Activated CD4-positive, alpha-beta T cell treated with anti-CD3 and anti-CD28 coated beads, Interleukin-2, Interleukin-6, amounts not matched to agents 100 ng/mL and 50 ng/mL, durations not matched to agents 16 hours and 8 hours (primary cell): ENCODE results near the gene TRIP10.
"Not testable (repeated sequence)": the region's sequence is repeated elsewhere in the genome, so short reads cannot be mapped to it uniquely, and the experiment has no call there.

Experiments used
- DNase-seq: peaks from one replicate; pipeline ENCODE4 v3.0.0-alpha.2; 2020

TRIP10 gene

DNA sequence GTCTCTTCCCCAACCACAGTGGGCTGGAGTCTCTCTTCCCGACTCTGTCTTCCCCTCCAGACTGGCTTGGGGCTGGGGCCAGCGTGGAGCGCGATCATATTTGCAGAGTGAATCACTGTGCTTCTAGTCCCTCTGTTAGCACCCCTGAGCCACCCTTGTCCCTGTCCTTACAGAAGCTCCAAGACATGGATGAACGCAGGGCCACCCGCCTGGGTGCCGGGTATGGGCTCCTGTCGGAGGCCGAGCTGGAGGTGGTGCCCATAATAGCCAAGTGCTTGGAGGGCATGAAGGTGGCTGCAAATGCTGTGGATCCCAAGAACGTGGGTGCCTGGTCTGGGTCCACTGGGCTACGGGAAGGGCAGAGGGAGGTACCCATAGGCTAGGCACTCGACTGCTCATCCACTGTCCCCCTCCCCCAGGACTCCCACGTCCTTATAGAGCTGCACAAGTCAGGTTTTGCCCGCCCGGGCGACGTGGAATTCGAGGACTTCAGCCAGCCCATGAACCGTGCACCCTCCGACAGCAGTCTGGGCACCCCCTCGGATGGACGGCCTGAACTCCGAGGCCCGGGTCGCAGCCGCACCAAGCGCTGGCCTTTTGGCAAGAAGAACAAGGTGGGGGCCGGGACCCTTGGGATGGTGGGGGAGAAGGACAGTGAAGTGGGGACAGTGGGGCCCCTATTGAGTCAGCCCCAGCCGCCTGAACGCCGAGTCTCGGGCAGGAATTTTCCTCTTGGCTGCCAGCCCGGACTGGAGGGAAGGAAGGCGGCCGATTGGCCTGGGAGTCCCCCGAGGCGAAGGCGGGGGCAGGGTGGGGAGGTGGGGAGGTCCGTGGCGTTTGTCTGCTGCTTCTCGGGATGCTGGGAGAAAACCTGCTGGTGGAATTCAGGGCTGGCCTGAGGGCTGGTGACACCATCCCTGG is 5.2 kb downstream of the TRIP10 start:
- no peak for DNase-seq

DNA sequence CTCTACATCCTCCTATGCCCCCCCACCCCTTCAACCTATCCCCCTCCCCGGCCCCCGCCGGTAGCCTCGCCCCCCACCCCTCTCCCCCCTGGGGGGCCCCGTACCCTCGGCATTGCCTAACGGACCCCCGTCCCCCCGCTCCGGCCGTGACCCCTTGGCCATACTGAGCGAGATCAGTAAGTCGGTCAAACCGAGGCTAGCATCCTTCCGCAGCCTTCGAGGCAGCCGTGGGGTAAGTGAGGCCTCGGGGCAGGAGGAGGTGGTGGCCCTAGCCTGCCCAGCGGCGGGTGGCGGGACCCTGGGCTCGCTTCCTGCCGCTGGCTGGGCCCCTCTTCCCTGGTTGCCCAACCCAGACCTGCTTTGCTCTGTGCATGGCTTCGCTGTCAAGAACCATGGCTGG is 6.5 kb downstream of the TRIP10 start:
- no peak for DNase-seq

DNA sequence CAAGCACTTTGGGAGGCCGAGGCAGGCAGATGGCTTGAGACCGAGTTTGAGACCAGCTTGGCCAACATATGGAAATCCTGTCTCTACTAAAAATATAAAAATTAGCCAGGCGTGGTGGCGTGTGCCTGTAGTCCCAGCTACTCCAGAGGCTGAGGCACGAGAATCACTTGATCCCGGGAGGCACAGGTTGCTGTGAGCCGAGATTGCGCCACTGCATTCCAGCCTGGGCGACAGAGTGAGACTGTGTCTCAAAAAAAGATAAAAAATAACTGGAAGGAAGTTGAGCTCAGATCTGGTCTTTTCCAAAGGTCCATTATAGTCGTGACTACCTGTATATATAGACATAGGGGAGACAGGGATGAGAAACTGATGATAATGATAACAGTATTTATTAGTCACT is 9.1 kb downstream of the TRIP10 start:
- DNase-seq, result not testable (repeated sequence)

DNA sequence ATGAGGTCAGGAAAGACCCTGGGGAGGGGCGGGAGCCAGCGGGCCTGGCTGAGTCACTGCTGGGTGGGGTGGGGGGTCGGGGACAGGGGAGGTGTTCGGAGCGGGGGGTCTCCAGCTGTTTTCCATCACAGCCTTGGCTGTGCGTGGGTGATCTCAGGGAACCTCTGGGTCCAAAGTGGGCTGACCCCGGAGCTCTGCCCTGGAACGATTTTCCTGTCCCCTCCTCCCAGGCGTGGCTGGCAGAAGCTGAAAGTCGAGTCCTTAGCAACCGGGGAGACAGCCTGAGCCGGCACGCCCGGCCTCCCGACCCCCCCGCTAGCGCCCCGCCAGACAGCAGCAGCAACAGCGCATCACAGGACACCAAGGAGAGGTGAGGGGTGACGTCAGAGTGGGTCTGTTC is 10.6 kb downstream of the TRIP10 start:
- DNase-seq, result no peak

DNA sequence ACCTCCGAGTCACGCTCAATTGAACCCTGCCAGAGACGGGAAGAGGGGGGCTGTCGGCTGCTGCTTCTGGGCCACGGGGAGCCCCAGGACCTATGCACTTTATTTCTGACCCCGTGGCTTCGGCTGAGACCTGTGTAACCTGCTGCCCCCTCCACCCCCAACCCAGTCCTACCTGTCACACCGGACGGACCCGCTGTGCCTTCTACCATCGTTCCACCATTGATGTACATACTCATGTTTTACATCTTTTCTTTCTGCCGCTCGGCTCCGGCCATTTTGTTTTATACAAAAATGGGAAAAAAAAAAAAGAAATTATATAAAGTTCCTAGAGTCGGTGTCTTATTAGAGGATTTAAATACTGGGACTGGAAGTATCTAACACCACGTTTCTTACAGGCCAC is 11.7 kb downstream of the TRIP10 start:
- no peak for DNase-seq

DNA sequence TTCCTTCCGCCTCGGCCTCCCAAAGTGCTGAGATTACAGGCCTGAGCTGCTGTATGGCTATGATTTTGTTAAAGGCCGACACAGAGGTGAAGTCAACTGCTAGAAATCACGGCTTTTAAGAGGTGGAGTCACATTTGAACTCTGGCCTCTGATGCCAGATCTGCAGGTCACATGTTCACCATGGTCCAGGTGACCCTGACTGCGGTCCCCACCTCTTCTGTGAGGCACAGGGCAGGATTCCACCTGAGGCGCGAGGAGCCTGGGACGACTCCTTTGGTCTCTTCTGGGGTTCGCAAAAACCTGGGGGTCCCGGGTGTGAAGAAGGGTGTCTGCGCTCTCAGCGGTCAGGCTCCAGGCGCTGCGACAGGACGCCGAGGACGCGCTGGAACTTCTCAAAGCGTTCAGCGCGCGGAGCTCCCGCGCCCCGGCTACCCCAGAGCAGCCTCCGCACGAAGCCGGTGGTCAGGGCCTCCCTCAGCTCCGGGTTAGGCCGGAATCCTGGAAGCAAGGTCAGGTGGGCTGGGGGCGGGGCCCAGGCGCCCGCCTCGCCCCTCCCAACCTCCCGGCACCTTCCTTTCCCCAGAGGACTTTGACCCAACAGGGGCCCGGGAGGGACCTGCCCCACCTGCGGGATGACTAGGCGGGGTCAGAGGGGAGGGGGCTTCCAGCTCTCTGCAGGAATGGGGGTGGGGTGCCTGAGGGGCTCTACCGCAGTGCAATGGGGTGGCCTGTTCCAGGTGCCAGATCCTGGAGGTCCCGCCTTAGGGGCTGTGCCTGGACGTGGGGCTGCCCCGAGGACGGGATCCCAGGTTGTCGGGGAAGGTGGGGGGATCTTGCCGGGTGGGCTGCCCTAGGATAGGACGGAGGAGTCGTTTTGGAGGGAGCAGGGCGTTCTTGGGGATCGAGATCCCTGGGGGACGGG is 13.0 kb downstream of the TRIP10 start:
- DNase-seq, result no peak

DNA sequence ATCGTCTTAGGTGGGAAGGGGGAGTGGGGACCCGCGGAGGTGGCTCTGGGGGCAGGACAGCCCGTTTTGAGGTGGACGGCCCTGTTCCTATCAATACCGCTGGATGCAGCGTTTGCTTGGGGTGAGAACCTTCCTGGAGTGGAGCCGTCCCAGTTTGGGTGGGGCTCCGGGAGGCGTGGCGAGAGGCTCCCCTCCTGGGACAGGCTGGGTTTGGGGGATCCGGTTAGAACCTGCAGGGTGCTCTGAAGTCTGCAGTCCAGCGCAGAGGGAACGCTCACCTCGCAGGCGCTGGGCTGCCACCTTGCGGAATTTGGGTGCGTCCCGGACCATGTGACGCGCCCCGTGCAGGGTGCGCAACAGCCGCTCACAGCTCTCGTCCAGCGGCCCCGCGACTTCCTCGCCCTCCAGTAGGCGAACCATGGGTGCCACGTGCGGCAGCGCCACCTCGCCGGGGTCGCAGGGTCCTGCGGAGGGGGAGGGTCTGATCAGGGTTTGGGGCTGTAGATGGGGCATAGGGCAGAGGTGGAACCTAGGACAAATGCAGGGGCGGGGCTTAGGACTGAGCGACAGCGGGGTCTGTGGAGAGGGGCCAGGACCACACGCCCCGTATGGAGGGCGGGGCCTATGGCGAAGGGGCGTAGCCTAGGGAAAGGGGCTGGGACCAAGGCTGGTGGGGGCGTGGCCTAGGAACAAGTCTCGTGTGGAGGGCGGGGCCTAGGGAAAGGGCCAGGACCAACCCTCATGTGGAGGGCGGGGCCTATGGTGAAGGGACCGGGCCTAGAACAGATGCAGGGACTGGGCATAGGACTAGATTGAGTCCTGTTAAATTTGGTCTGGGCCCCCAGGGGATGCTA is 13.9 kb downstream of the TRIP10 start:
- peak; percentile 91 for DNase-seq

DNA sequence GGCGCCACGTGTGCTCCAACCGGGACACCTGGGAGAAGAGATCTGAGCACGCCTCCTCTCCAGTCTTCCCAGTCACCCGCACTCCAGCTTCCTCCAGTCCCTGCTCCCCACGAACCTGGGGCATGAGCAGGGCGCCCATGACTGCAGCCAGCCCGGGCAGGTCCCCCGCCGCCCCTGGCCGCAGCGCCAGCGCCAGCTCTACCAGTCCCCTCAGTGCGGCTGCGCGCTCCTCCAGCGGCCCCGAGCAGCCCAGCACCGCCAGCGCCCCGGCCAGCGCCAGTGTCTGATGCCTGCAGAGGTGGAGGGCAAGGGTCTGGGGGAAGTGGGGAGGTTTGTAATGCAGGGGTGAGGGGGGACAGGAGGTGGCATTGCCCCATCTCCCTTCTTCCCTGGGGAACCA is 14.7 kb downstream of the TRIP10 start:
- no peak for DNase-seq

DNA sequence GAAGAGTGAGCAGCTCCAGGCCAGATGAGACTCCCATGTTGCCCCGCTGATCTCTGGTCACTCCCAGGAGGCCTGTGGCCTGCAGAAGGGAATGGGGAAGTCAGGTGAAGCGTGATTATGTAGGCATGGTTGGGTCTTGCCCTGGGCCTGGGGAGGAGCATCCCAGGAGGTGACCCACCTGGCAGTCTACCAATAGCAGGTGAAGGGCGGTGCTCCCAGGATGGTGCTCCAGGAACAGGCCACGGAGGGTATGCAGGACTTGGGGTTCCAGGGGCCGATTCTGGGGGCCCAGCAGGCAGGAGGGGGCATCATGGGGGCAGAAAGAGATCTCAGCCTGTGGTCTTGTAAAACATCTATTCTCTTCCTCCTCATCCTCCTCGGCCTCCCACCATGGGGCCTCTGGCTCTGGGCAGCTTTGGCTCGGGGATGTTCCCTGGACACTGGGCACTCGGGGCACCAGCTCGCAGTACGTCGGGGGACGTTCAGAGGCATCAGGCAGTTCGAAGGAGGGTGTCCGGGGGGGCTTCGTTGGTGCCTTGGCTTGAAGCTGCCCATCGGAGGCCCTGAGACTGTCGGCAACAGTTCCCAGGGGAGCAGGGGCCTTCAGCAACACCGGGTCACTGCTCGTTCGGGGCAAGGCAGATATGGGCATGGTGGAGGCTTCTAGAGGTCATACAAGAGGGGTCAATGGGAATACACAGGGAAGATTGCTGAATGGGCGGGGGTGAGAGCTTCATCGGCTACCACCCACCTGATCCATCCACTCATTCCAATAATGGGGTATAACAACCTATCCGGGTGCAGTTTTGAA is 15.4 kb downstream of the TRIP10 start:
- no peak for DNase-seq

DNA sequence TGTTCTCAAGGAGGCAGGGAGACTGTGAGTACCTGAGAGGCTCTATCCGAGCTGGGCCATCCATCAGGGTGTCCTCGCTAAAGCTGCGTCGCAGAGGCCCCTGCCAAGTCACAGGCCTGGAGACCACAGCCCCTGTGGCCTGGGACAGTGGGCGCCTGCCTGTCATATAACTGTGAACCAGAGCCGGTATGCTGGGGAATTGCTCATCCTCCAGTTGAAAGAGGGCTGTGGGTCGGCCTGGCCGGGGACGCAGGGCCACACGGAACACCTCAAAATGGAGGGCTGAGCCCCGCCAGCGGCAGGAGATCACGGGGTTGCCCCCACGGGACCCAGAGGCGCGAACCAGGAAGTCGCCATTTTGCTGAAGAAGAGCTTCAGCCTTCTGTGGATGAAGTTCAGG is 21.1 kb downstream of the TRIP10 start:
- no peak for DNase-seq

DNA sequence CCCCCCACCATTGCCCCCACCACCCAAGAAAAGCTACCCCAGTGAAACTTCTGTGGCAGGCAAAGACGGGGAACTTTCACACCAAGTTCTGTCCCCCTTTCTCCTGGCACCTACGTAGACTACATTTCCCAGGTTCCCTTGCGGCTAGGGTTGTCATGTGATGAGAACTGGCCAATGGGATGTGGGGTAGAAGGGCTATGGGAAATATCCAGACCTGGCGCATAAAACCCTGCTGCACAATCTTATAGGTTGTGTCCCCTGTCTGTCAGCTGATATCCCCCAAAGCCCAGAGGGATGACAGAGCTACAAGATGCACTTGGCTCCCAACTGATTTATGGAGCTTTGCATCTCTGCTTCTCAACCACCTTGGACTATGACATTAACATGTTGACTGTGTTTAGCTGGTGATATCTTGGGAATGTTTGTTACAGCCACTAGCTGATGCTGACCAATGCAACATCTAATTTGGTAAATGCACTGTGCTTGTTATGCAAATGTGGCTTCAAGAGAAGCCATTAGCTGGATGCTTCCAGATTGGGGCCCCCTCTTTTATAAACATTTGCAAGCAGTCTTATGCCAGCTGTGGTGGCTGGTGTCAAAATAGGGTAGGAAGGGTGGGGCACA is 21.7 kb downstream of the TRIP10 start:
- peak; percentile 52 for DNase-seq

DNA sequence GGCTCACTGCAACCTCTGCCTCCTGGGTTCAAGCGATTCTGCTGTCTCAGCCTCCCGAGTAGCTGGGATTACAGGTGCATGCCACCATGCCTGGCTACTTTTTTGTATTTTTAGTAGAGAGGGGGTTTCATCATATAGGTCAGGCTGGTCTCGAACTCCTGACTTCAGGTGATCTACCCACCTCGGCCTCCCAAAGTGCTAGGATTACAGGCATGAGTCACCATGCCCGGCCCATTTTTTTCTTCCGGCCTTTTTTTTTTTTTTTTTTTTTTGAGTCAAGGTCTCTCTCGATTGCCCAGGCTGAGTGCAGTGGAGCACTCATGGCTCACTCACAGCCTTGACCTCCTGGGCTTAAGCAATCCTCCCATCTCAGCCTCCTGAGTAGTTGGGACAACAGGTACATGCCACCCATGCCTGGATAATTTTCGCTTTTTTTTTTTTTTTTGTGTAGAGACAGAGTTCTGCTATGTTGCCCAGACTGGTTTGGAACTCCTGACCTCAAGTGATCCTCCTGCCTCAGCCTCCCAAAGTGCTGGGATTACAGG is 22.8 kb downstream of the TRIP10 start:
- not testable (repeated sequence) for DNase-seq

DNA sequence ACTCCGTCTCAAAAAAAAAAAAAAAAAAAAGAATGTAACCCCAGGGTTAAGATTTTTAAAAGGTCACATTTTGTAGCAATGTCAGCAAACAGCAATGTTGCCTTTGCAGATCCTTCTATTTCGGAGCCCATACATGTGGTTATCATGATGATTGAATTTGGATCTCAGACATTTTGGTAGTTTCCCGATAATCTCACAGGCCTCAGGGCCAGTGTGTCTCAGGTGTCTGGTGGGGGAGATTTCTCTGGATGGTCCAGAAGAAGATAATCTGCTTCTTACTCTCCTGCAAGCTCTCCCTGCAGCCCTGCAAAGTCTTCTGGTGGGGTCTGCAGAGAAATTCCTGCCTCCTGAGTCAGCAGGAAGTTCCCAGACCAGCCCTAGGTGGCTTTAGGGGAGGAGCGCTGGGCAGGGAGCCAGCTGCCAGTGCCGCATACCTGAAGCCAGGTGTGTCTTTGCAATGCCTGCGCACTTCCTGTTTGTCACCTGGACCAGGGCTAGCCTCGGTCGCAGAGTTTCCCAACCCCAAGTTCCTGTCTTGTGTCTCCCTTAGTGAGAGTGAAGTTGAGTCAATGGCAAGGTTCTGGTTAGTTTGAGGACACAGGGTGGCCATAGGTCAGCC is 26.4 kb downstream of the TRIP10 start:
- DNase-seq, result no peak

DNA sequence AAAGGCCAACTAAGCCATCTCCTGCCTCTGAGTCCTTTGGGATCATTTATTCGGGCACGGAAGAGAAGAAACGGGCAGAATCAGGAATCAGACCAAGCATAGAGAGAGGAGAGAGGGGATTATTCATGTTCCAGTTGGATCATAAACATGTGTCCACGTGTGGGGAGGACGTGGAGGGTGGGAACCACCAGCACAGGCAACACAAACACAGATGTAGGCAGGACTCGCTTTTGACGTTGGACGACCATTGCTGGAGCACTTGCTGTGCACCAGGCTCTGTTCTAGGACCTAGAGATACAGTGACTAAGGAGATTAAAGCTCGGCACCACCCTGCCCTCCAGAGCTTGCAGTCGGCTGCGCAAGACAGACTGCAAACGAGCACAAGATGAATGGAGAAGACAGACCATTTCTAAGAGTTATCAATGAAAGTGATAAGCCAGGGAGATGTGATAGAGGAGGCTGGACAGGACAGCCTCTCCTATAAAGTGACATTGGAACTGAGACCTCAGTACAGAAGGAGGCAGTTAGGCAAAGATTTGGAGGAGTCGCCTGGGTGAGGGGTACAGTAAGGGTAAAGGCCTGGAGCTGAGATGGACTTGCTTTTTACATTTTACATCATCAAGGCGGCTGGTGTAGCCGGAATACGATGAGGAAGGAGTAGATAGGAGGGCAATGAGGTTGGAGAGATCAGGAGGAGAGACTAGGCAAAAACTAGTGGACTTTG is 27.0 kb downstream of the TRIP10 start:
- no peak for DNase-seq

DNA sequence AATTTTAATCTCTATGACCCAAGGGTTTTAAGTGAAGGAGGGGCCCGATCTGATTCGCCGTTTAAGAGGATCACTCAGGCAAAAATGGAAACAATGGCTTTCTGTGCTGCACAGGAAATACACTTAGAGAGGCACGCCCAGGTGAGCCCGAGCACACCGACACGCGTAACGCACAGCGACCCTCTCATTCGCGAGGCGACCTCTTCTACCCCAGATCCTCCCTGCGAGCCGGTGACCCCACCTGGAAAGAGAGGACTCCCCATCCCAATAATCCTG is 27.5 kb downstream of the TRIP10 start:
- DNase-seq, result no peak

DNA sequence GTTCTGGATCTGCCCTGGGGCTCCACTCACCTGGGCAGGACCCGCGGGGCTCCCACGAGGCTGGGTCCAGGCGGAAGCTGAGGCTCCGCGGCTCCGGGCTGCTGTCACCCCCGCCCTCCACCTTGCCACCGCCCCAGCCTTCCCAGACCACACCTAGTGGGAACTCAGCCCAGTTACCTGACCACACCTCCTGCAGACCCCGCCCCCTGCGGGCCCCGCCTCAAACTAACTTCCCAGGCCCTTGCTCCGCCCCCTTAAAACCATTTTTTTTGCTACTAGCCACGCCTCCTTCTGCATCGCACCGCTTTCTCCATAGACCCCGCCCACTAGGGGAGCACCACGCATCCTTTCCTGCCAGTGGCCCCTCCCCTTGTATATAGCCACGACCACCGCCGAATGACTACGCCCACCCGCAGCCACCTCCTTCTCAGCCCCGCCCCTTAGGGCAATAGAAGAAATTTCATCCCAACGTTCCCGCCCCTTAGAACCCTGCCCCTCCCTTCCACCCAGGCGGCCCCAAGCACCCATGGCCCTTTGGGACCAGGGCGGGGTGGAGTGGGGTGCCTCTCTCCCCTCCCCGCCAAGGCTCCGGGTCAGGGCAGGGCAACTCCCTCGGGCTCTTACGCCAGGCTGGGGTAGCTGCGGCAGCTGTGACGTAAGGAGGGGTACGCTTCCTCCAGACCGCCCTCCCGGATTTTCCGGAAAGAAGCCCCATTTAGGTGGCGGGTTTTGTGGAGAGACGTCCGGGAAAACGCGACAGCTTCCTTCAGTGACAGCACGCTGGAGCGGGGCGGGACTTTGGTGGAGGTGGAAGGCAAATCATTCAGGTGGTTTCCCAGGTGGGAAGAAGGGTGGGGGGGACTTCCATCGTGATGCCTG is 28.1 kb downstream of the TRIP10 start, which contains the start of gene SH2D3A:
Gene SH2D3A (minus strand): TSS at position 79 of the 879 bp plus-strand sequence. CDS start 3,687 bp downstream, outside the sequence.
- DNase-seq, result peak; percentile 97

DNA sequence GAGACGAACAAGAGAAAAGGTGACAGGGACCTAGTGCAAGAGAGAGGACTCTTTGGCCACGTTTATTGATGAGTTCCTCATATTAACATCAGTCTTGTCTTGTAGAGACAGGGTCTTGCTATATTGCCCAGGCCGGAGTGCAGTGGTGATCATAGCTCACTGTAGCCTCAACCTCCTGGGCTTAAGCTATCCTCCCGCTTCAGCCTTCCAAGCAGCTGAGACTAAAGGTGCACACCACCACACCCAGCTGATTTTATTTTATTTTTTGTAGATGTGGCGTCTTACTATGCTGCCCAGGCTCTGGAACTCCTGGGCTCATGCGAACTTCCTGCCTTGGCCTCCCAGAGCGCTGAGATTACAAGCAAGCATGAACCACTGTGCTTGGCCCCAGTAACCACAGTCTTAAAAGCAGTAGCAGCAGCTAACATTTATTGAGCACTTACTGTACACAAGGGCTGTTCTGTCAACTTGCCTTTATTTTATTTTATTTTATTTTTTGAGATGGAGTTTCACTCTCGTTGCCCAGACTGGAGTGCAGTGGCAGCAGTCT is 28.8 kb downstream of the TRIP10 start:
- DNase-seq, result no peak

DNA sequence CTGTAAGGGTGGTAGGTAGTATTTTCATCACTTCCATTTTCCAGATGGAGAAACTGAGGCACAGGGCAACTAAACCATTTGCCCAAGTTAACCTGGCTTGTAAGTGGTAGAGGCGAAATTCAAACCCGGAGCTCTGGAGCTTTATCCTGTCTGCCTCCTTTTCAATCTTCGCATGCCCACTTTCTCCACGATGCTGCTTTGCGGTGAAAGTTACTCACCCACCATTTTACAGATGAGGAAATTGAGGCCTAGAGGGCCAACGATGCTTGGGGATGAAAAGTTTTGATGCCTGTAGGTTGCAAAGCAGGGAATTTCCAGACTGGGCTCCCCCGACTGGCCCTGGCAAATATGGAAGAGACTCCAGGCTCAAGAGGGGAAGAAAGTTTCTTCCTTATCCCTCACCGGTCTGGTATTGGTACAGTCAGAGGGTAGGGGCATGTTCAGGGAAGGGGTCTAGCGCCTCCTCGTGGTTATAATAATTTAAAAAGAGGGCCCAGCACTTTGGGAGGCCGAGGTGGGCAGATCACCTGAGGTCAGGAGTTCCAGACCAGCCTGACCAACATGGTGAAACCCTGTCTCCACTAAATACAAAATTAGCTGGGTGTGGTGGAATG is 29.6 kb downstream of the TRIP10 start:
- DNase-seq, result peak; percentile 49
